HEK293 (cell line): ENCODE measurements around the gene C12orf42.

Experiments used
- CTCF ChIA-PET: fragments of 350-600 bp; formaldehyde crosslinking; extraction: SDS; loops from one replicate; lab custom pipeline; 2021; ENCODE audit warnings: antibody characterized with exemption; lab: Yijun Ruan, JAX
- POLR2A ChIA-PET: fragments of 300-600 bp; formaldehyde crosslinking; extraction: SDS; loops from one replicate; lab custom pipeline; 2020; ENCODE audit warnings: antibody characterized with exemption, inconsistent platforms; lab: Yijun Ruan, JAX
- H3K27ac ChIP-seq: fragments of 200-500 bp; sonication (Bioruptor generic); 2 replicates; pipeline ENCODE4 v1.5.1; 2014; ENCODE audit warnings: low read depth, low read length, control low read depth, inconsistent platforms; ENCODE audit errors: extremely low read depth
- H3K36me3 ChIP-seq, 2 experiments: fragments of 200-500 bp in 1 of 2; sonication (Bioruptor generic) in 1 of 2; 1 replicate in 1 of 2; 2 replicates in 1 of 2; pipeline ENCODE4 v1.5.1; 2014 to 2017; ENCODE audit warnings: inconsistent platforms in 2 of 2, low read length in 2 of 2; ENCODE audit not compliant: control insufficient read depth in 2 of 2, insufficient read depth in 1 of 2
- H3K4me1 ChIP-seq: fragments of 200-500 bp; sonication (Bioruptor generic); 2 replicates; pipeline ENCODE4 v1.5.1; 2014; ENCODE audit warnings: mild to moderate bottlenecking, low read length, inconsistent platforms; ENCODE audit not compliant: control insufficient read depth, insufficient read depth
- H3K4me3 ChIP-seq: 2 replicates; pipeline ENCODE4 v1.5.1; 2011; ENCODE audit warnings: low read depth, mild to moderate bottlenecking, control low read depth, low read length, moderate library complexity
- H3K9me3 ChIP-seq: fragments of 200-500 bp; sonication (Bioruptor generic); 2 replicates; pipeline ENCODE4 v1.5.1; 2014; ENCODE audit warnings: low read depth, low read length, inconsistent platforms; ENCODE audit not compliant: control insufficient read depth, insufficient read depth
- GLIS1 ChIP-seq: fragments of 450-650 bp; formaldehyde crosslinking; IDR thresholded peaks from 2 replicates; pipeline ENCODE4 v1.5.1; 2016; ENCODE audit warnings: missing biosample characterization, missing genetic modification characterization
- HOXC10 ChIP-seq: sonication (generic); formaldehyde crosslinking; IDR thresholded peaks from 2 replicates; pipeline ENCODE4 v1.8.1; 2023; ENCODE audit warnings: mild to moderate bottlenecking, missing genetic modification reagents
- KLF16 ChIP-seq: fragments of 450-650 bp; formaldehyde crosslinking; IDR thresholded peaks from 2 replicates; pipeline ENCODE4 v1.5.1; 2017; ENCODE audit warnings: missing biosample characterization, missing genetic modification characterization
- PRDM4 ChIP-seq: fragments of 450-650 bp; formaldehyde crosslinking; IDR thresholded peaks from 2 replicates; pipeline ENCODE4 v1.5.1; 2017; ENCODE audit warnings: missing biosample characterization, missing genetic modification characterization
- SALL2 ChIP-seq: fragments of 450-650 bp; formaldehyde crosslinking; IDR thresholded peaks from 2 replicates; pipeline ENCODE4 v1.5.0; 2017; ENCODE audit warnings: missing biosample characterization, mild to moderate bottlenecking, missing genetic modification characterization, borderline replicate concordance
- ZBTB8A ChIP-seq: fragments of 450-650 bp; formaldehyde crosslinking; IDR thresholded peaks from 2 replicates; pipeline ENCODE4 v1.5.1; 2016; ENCODE audit warnings: missing biosample characterization, missing genetic modification characterization
- ZFP37 ChIP-seq: fragments of 450-650 bp; formaldehyde crosslinking; IDR thresholded peaks from 2 replicates; pipeline ENCODE4 v1.5.1; 2016; ENCODE audit warnings: missing biosample characterization, missing genetic modification characterization
- ZFP41 ChIP-seq: fragments of 450-650 bp; formaldehyde crosslinking; IDR thresholded peaks from 2 replicates; pipeline ENCODE4 v1.5.1; 2016; ENCODE audit warnings: missing biosample characterization, missing genetic modification characterization, borderline replicate concordance
- ZNF10 ChIP-seq: fragments of 450-650 bp; formaldehyde crosslinking; IDR thresholded peaks from 2 replicates; pipeline ENCODE4 v1.5.1; 2017; ENCODE audit warnings: missing biosample characterization, missing genetic modification characterization
- ZNF148 ChIP-seq: fragments of 450-650 bp; formaldehyde crosslinking; IDR thresholded peaks from 2 replicates; pipeline ENCODE4 v1.5.0; 2017; ENCODE audit warnings: missing biosample characterization, missing genetic modification characterization, borderline replicate concordance
- ZNF169 ChIP-seq: fragments of 450-650 bp; formaldehyde crosslinking; IDR thresholded peaks from 2 replicates; pipeline ENCODE4 v1.5.1; 2016; ENCODE audit warnings: missing biosample characterization, missing genetic modification characterization
- ZNF214 ChIP-seq: fragments of 450-650 bp; formaldehyde crosslinking; IDR thresholded peaks from 2 replicates; pipeline ENCODE4 v1.5.1; 2017; ENCODE audit warnings: missing biosample characterization, mild to moderate bottlenecking, missing genetic modification characterization, borderline replicate concordance
- ZNF223 ChIP-seq: fragments of 450-650 bp; formaldehyde crosslinking; IDR thresholded peaks from 2 replicates; pipeline ENCODE4 v1.5.1; 2016; ENCODE audit warnings: missing biosample characterization, missing genetic modification characterization
- ZNF311 ChIP-seq: fragments of 450-650 bp; formaldehyde crosslinking; IDR thresholded peaks from 2 replicates; pipeline ENCODE4 v1.5.1; 2017; ENCODE audit warnings: missing biosample characterization, missing genetic modification characterization, borderline replicate concordance
- ZNF335 ChIP-seq: fragments of 450-650 bp; formaldehyde crosslinking; conservative IDR thresholded peaks from 2 replicates; pipeline ENCODE4 v1.5.1; 2016; ENCODE audit warnings: missing biosample characterization, missing genetic modification characterization
- ZNF501 ChIP-seq: fragments of 450-650 bp; formaldehyde crosslinking; IDR thresholded peaks from 2 replicates; pipeline ENCODE4 v1.5.1; 2016; ENCODE audit warnings: missing biosample characterization, missing genetic modification characterization
- ZNF518A ChIP-seq: fragments of 450-650 bp; formaldehyde crosslinking; conservative IDR thresholded peaks from 2 replicates; pipeline ENCODE4 v1.5.1; 2016; ENCODE audit warnings: low read depth, missing biosample characterization, missing genetic modification characterization
- ZNF548 ChIP-seq: fragments of 450-650 bp; formaldehyde crosslinking; IDR thresholded peaks from 2 replicates; pipeline ENCODE4 v1.5.1; 2016; ENCODE audit warnings: missing biosample characterization, missing genetic modification characterization
- ZNF600 ChIP-seq: fragments of 450-650 bp; formaldehyde crosslinking; IDR thresholded peaks from 2 replicates; pipeline ENCODE4 v1.5.1; 2016; ENCODE audit warnings: missing biosample characterization, missing genetic modification characterization
- ZNF623 ChIP-seq: fragments of 450-650 bp; formaldehyde crosslinking; IDR thresholded peaks from 2 replicates; pipeline ENCODE4 v1.5.1; 2016; ENCODE audit warnings: missing biosample characterization, missing genetic modification characterization
- ZNF624 ChIP-seq: fragments of 450-650 bp; formaldehyde crosslinking; IDR thresholded peaks from 2 replicates; pipeline ENCODE4 v1.5.1; 2017; ENCODE audit warnings: missing biosample characterization, missing genetic modification characterization
- ZNF626 ChIP-seq: fragments of 450-650 bp; sonication (Bioruptor Pico); formaldehyde crosslinking; IDR thresholded peaks from 2 replicates; pipeline ENCODE4 v1.5.1; 2018; ENCODE audit warnings: missing biosample characterization, missing genetic modification characterization, inconsistent platforms
- ZNF645 ChIP-seq: fragments of 450-650 bp; formaldehyde crosslinking; IDR thresholded peaks from 2 replicates; pipeline ENCODE4; 2016; ENCODE audit warnings: missing biosample characterization, missing genetic modification characterization
- ZNF664 ChIP-seq: fragments of 450-650 bp; formaldehyde crosslinking; IDR thresholded peaks from 2 replicates; pipeline ENCODE4 v1.5.1; 2016; ENCODE audit warnings: missing biosample characterization, missing genetic modification characterization
- ZNF747 ChIP-seq: fragments of 450-650 bp; formaldehyde crosslinking; IDR thresholded peaks from 2 replicates; pipeline ENCODE4 v1.5.1; 2016; ENCODE audit warnings: missing biosample characterization, missing genetic modification characterization

C12orf42 gene

GRCh38 chr12:103431950-103432349 is 63.8 kb downstream of the C12orf42 start:
- POLR2A ChIA-PET = no interaction called here
- CTCF ChIA-PET = interaction anchor here (0.7 kb wide), 1 partner anchor 966 kb away, joined by 4 read pairs; no protein-coding TSS in a partner anchor
- Histone ChIP-seq H3K9me3 (no peaks in the 10 kb centered on the region; the same call in 1 of the 2 replicates), H3K27ac (no peak overlapping the region), H3K4me1 (no peaks in the 10 kb centered on the region), H3K36me3 (no peaks in the 10 kb centered on the region), H3K4me3 (no peak overlapping the region)
- TF ChIP-seq ZNF223 (tag by site-specific recombination) = no peak
- TF ChIP-seq ZNF548 (tag by site-specific recombination) = no peak
- no peak for TF ChIP-seq ZNF311
- TF ChIP-seq ZNF600 (tag by site-specific recombination) = no peak
- TF ChIP-seq ZNF623 (tag by site-specific recombination) = no peak
- no peak for TF ChIP-seq ZFP37
- TF ChIP-seq ZNF10 (tag by site-specific recombination) = no peak
- TF ChIP-seq ZNF624 (tag by site-specific recombination) = no peak
- no peak for TF ChIP-seq HOXC10 (CRISPR knock-in tag)
- no peak for TF ChIP-seq KLF16 (tag by site-specific recombination)
- TF ChIP-seq SALL2 (tag by site-specific recombination) = no peak
- no peak for TF ChIP-seq ZNF747 (tag by site-specific recombination)
- TF ChIP-seq ZNF335 = no peak
- TF ChIP-seq ZNF626 (tag by site-specific recombination) = no peak
- no peak for TF ChIP-seq ZNF518A (tag by site-specific recombination)
- no peak for TF ChIP-seq ZNF148
- TF ChIP-seq ZNF501 (tag by site-specific recombination) = no peak
- no peak for TF ChIP-seq GLIS1 (tag by site-specific recombination)
- TF ChIP-seq ZBTB8A (tag by site-specific recombination) = no peak
- no peak for TF ChIP-seq ZNF214 (tag by site-specific recombination)

DNA sequence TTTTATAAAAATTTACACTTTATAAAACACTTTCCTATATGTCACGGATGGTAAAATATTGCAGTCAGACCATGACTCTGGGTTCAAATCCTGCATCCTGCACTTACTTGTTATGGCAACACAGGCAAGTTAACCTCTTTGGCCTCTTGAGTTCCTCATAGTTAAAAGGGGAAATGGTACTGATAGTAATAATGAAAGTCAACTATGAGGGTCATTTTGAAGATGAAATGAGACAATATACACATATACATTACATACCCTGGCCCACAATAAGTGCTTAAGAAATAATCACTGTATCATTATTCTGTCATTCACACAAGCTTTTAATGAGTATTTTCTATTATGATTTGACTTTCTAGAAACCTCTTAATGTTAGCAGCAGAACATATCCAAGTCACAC is 64.4 kb downstream of the C12orf42 start:
- Histone ChIP-seq H3K27ac (no peak overlapping the region), H3K4me1 (no peaks in the 10 kb centered on the region), H3K4me3 (no peak overlapping the region), H3K9me3 (no peaks in the 10 kb centered on the region; the same call in 1 of the 2 replicates), H3K36me3 (no peaks in the 10 kb centered on the region)
- ChIA-PET POLR2A (no interaction called here), CTCF (interaction anchor here (0.6 to 0.7 kb wide), 2 partner anchors 395 to 965 kb away, joined by 4 read pairs; no protein-coding TSS in a partner anchor)
- TF ChIP-seq ZNF664 (tag by site-specific recombination) (no peak), PRDM4 (tag by site-specific recombination) (no peak), ZNF600 (tag by site-specific recombination) (no peak), ZFP41 (tag by site-specific recombination) (no peak), ZNF645 (no peak), ZNF169 (no peak)
